Measurements from ENCODE around the gene VDAC1.

DNA sequence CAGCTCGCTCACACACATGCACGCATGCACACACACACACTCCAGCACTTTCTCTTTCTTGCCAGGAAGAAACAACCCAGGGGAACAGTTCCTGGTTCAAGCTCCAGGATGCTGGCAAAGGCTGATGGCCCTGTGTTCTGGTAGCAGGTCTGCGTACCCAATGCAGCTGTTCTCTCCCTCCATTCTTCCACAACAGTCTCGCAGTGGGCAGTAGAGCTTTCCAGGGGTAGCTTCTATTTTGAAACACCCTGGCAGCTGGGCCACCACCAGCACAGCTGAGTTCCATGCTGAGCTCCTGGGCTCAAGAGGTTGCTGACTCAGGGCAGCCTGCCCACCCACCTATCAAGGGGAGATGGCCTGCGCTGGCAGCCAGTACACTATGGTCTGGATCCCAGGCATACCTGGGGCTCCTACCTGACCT is 4.7 kb downstream of the VDAC1 start:
- TF ChIP-seq, protein P1, sequence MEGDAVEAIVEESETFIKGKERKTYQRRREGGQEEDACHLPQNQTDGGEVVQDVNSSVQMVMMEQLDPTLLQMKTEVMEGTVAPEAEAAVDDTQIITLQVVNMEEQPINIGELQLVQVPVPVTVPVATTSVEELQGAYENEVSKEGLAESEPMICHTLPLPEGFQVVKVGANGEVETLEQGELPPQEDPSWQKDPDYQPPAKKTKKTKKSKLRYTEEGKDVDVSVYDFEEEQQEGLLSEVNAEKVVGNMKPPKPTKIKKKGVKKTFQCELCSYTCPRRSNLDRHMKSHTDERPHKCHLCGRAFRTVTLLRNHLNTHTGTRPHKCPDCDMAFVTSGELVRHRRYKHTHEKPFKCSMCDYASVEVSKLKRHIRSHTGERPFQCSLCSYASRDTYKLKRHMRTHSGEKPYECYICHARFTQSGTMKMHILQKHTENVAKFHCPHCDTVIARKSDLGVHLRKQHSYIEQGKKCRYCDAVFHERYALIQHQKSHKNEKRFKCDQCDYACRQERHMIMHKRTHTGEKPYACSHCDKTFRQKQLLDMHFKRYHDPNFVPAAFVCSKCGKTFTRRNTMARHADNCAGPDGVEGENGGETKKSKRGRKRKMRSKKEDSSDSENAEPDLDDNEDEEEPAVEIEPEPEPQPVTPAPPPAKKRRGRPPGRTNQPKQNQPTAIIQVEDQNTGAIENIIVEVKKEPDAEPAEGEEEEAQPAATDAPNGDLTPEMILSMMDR (IDR thresholded peaks at IDR 0.05 in 2 of 3, conservative IDR thresholded peaks at IDR 0.05 in 1 of 3; ENCODE audit: control insufficient read depth in 2 of 3, extremely low read depth in 1 of 3, insufficient read depth in 1 of 3, low read depth in 3 of 3, low read length in 3 of 3) = no peak
- no peak for TF ChIP-seq RAD51 (IDR thresholded peaks at IDR 0.05)
- TF ChIP-seq KDM1A (IDR thresholded peaks at IDR 0.05; ENCODE audit: borderline replicate concordance) = no peak
- TF ChIP-seq, protein P2, sequence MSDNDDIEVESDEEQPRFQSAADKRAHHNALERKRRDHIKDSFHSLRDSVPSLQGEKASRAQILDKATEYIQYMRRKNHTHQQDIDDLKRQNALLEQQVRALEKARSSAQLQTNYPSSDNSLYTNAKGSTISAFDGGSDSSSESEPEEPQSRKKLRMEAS (IDR thresholded peaks at IDR 0.05; ENCODE audit: low read depth, low read length) = no peak
- TF ChIP-seq NFIC (IDR thresholded peaks at IDR 0.05; ENCODE audit: low read depth, low read length) = no peak
- no peak for TF ChIP-seq RBBP5 (conservative IDR thresholded peaks at IDR 0.05)
- no peak for TF ChIP-seq ZNF207 (IDR thresholded peaks at IDR 0.05; ENCODE audit: borderline replicate concordance)
- TF ChIP-seq EP300 (IDR thresholded peaks at IDR 0.05; ENCODE audit: borderline replicate concordance in 1 of 2, control insufficient read depth in 1 of 2, low read depth in 2 of 2, low read length in 2 of 2) = no peak
- TF ChIP-seq MEF2B (IDR thresholded peaks at IDR 0.05; ENCODE audit: partially characterized antibody, poor library complexity, severe bottlenecking) = no peak
